Thyroid gland (tissue), 4 donors: ENCODE results near the gene DZIP1.

ENCODE experiments used
- POLR2A ChIP-seq, 2 donors: fragments of 450-650 bp; IDR thresholded peaks; one replicate each; pipeline ENCODE4 v1.6.1; 2017; ENCODE audit warnings: antibody characterized with exemption in 2 of 2, mild to moderate bottlenecking in 2 of 2, moderate library complexity in 1 of 2
- TF ChIP-seq, protein P1 (sequence below), 6 experiments: fragments of 200-600 bp in 3 of 6; fragments of 450-650 bp in 3 of 6; sonication (generic) in 3 of 6; IDR thresholded peaks; one replicate each; pipeline ENCODE4 v1.5.1; 2016 to 2019; ENCODE audit warnings: antibody characterized with exemption in 6 of 6, mild to moderate bottlenecking in 2 of 6, inconsistent platforms in 1 of 6, moderate library complexity in 1 of 6

- TF ChIP-seq, protein P1, sequence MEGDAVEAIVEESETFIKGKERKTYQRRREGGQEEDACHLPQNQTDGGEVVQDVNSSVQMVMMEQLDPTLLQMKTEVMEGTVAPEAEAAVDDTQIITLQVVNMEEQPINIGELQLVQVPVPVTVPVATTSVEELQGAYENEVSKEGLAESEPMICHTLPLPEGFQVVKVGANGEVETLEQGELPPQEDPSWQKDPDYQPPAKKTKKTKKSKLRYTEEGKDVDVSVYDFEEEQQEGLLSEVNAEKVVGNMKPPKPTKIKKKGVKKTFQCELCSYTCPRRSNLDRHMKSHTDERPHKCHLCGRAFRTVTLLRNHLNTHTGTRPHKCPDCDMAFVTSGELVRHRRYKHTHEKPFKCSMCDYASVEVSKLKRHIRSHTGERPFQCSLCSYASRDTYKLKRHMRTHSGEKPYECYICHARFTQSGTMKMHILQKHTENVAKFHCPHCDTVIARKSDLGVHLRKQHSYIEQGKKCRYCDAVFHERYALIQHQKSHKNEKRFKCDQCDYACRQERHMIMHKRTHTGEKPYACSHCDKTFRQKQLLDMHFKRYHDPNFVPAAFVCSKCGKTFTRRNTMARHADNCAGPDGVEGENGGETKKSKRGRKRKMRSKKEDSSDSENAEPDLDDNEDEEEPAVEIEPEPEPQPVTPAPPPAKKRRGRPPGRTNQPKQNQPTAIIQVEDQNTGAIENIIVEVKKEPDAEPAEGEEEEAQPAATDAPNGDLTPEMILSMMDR (IDR thresholded peaks at IDR 0.05), result no peak
- TF ChIP-seq POLR2A (IDR thresholded peaks at IDR 0.05), result no peak
Observed at GRCh38 chr13:95643571-95643935, 953 bp downstream of the DZIP1 start.
